ENCODE measurements around the gene SYT7.

SYT7 gene

DNA sequence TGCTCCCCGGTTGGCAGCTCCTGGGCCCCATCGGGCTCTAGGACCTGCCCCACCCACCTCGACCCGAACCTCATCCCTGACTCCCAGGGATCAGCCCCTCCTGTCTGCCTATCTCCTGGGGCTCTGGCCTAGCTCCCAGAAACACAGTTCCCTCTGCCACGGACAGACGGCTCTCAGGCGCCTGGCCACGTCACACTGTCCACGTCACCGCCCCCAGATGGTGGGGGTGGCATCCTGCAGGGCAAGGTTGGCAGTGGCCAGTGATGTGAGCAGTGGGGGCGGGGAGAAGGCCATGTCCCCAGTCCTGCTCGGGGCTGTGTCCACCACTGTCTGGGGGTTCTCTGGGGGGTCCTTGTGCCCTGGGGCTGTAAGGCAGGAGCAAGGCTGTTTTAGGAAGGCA is 29.2 kb downstream of the SYT7 start:
- peaks cover 100% of the 10 kb centered on the region for H3K27me3 ChIP-seq (replicated peaks; ENCODE audit: insufficient read depth, low read length)
- no peak for TF ChIP-seq EZH2 (optimal IDR thresholded peaks at IDR 0.05; ENCODE audit: low read depth, low read length)
- TF ChIP-seq, protein P1, sequence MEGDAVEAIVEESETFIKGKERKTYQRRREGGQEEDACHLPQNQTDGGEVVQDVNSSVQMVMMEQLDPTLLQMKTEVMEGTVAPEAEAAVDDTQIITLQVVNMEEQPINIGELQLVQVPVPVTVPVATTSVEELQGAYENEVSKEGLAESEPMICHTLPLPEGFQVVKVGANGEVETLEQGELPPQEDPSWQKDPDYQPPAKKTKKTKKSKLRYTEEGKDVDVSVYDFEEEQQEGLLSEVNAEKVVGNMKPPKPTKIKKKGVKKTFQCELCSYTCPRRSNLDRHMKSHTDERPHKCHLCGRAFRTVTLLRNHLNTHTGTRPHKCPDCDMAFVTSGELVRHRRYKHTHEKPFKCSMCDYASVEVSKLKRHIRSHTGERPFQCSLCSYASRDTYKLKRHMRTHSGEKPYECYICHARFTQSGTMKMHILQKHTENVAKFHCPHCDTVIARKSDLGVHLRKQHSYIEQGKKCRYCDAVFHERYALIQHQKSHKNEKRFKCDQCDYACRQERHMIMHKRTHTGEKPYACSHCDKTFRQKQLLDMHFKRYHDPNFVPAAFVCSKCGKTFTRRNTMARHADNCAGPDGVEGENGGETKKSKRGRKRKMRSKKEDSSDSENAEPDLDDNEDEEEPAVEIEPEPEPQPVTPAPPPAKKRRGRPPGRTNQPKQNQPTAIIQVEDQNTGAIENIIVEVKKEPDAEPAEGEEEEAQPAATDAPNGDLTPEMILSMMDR (IDR thresholded peaks at IDR 0.05; ENCODE audit: low read length) = no peak
- no peak for TF ChIP-seq EZH2phosphoT487 (IDR thresholded peaks at IDR 0.05; ENCODE audit: low read length)
- no peak overlapping the region for H3K4me2 ChIP-seq (ENCODE audit: low read depth, low read length)
- no peak overlapping the region for H3K4me3 ChIP-seq (ENCODE audit: low read length)
- no peaks in the 10 kb centered on the region for H3F3A ChIP-seq (ENCODE audit: insufficient read depth, low read length)
- no peaks in the 10 kb centered on the region for H3K36me3 ChIP-seq (replicated peaks; ENCODE audit: insufficient read depth, low read length)
- H3K9ac ChIP-seq (ENCODE audit: low read length) = no peak overlapping the region
- no peaks in the 10 kb centered on the region for H3K9me2 ChIP-seq (replicated peaks; ENCODE audit: insufficient read depth, low read length)
- no peaks in the 10 kb centered on the region for H3K79me2 ChIP-seq (ENCODE audit: low read length)
- no peaks in the 10 kb centered on the region for H3K9me3 ChIP-seq (replicated peaks; ENCODE audit: insufficient read depth, low read length)
- H3K4me1 ChIP-seq (ENCODE audit: low read length) = no peaks in the 10 kb centered on the region
- H3K27ac ChIP-seq (ENCODE audit: low read length) = no peak overlapping the region
- H4K20me1 ChIP-seq (ENCODE audit: insufficient read depth, low read length) = no peaks in the 10 kb centered on the region
- DNase-seq = no peak
- no peak overlapping the region for H2AFZ ChIP-seq (ENCODE audit: low read length)

DNA sequence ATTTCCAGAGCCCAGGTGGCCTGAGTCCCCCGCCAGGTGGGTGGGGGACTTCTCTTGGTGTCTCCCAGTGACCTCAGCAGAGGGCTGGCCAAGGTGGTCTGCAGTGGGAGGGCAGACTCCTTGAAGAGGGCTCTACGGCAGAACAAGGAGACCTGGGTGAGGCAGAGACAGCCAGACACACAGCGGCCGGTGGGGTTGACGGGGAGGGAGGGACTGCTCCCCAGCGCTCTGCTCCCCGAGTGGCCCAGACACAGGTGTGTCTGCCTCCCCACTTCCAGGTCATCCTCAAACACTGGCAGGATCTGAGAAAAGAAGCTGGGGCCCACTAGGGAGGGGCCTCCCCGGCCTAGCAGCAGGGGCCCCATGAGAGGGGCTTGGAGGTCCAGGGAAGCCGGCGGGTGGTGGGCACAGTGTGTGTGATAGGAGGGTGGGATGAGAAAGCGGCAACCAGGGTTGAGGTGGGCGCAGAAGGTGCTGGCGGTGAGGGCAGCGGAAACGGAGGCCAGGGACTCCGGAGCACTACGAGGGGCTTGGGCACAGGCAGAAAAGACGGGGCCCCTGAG is 30.1 kb downstream of the SYT7 start:
- H3K79me2 ChIP-seq (ENCODE audit: low read length) = no peaks in the 10 kb centered on the region
- peaks cover 96% of the 10 kb centered on the region for H3K27me3 ChIP-seq (replicated peaks; ENCODE audit: insufficient read depth, low read length)
- no peaks in the 10 kb centered on the region for H3K9me3 ChIP-seq (replicated peaks; ENCODE audit: insufficient read depth, low read length)
- H3K4me1 ChIP-seq (ENCODE audit: low read length) = no peaks in the 10 kb centered on the region
- DNase-seq = no peak
- no peaks in the 10 kb centered on the region for H3F3A ChIP-seq (ENCODE audit: insufficient read depth, low read length)
- no peak overlapping the region for H3K4me2 ChIP-seq (ENCODE audit: low read depth, low read length)
- H2AFZ ChIP-seq (ENCODE audit: low read length) = no peak overlapping the region
- no peaks in the 10 kb centered on the region for H3K9me2 ChIP-seq (replicated peaks; ENCODE audit: insufficient read depth, low read length)
- no peaks in the 10 kb centered on the region for H4K20me1 ChIP-seq (ENCODE audit: insufficient read depth, low read length)
- H3K4me3 ChIP-seq (ENCODE audit: low read length) = no peak overlapping the region
- no peak overlapping the region for H3K27ac ChIP-seq (ENCODE audit: low read length)
- no peak overlapping the region for H3K9ac ChIP-seq (ENCODE audit: low read length)
- TF ChIP-seq, protein P1 (IDR thresholded peaks at IDR 0.05; ENCODE audit: low read length) = no peak
- TF ChIP-seq EZH2 (optimal IDR thresholded peaks at IDR 0.05; ENCODE audit: low read depth, low read length) (no peak), EZH2phosphoT487 (IDR thresholded peaks at IDR 0.05; ENCODE audit: low read length) (no peak)
- no peaks in the 10 kb centered on the region for H3K36me3 ChIP-seq (replicated peaks; ENCODE audit: insufficient read depth, low read length)

DNA sequence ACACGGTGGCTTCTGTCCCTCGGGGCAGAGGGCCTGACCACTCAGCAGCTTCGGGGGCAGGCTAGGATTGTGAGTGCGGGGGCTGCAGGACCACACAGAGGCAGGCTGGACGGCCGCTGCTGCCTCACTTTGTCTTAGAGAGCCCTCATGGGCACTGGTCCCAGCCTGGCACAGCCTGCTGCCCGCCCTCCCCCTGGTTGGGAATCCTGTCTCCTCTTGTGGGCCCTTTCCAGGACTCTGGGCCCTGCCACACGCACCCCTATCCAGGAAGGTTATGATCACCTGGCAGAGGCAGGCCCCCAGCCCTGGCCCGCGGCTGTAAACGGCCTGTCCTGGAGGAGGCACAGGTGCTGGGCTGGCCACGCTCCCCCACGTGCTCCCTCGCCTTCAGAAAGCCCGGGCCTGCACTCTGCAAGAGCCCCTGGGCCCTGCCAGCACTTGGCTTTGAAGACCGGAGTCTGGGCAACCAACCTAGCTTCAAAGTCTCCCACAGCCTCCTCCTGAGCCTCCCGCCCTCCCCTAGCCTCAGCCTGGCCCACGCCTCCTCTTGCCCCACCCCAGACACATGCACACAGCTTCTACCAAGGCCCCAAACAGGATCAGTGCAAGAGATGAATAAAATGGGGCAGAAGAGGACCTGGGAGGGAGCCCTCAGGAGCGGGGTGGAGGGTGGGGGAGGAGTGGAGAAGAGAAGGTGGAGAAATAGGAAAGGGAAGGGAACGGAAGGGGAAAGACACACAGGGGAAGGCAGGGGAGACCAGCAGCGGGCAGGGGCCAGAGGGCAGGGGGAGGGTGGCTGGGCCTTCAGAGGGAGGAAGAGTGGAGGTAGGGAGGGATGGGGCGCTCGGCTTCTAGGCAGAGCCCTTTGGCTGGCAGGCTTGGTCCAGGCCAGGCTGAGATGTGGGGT is 31.0 kb downstream of the SYT7 start:
- DNase-seq = no peak
- H3K36me3 ChIP-seq (replicated peaks; ENCODE audit: insufficient read depth, low read length) = no peaks in the 10 kb centered on the region
- H3K9me2 ChIP-seq (replicated peaks; ENCODE audit: insufficient read depth, low read length) = no peaks in the 10 kb centered on the region
- H3K4me1 ChIP-seq (ENCODE audit: low read length) = no peaks in the 10 kb centered on the region
- H3K4me3 ChIP-seq (ENCODE audit: low read length) = no peak overlapping the region
- no peak overlapping the region for H3K9ac ChIP-seq (ENCODE audit: low read length)
- peaks cover 96% of the 10 kb centered on the region for H3K27me3 ChIP-seq (replicated peaks; ENCODE audit: insufficient read depth, low read length)
- TF ChIP-seq, protein P1 (IDR thresholded peaks at IDR 0.05; ENCODE audit: low read length) = no peak
- TF ChIP-seq EZH2phosphoT487 (IDR thresholded peaks at IDR 0.05; ENCODE audit: low read length) (no peak), EZH2 (optimal IDR thresholded peaks at IDR 0.05; ENCODE audit: low read depth, low read length) (no peak)
- H3K9me3 ChIP-seq (replicated peaks; ENCODE audit: insufficient read depth, low read length) = no peaks in the 10 kb centered on the region
- no peaks in the 10 kb centered on the region for H3F3A ChIP-seq (ENCODE audit: insufficient read depth, low read length)
- no peak overlapping the region for H3K27ac ChIP-seq (ENCODE audit: low read length)
- H4K20me1 ChIP-seq (ENCODE audit: insufficient read depth, low read length) = no peaks in the 10 kb centered on the region
- H2AFZ ChIP-seq (ENCODE audit: low read length) = no peak overlapping the region
- no peaks in the 10 kb centered on the region for H3K79me2 ChIP-seq (ENCODE audit: low read length)
- H3K4me2 ChIP-seq (ENCODE audit: low read depth, low read length) = no peak overlapping the region

Data from MM.1S (cell line).